HCT116 (cell line): ENCODE data around the gene PDK2.

Experiments used
- CEBPB ChIP-seq: IDR thresholded peaks from 2 replicates; pipeline ENCODE4 v1.6.1; 2012; ENCODE audit warnings: low read depth
- ELF1 ChIP-seq: IDR thresholded peaks from 2 replicates; pipeline ENCODE4 v1.6.1; 2012; ENCODE audit warnings: low read depth, borderline replicate concordance
- EZH2 ChIP-seq: fragments of 200-600 bp; sonication (generic); IDR thresholded peaks from 2 replicates; pipeline ENCODE4 v1.6.1; 2017; ENCODE audit warnings: antibody characterized with exemption, mixed run types
- EZH2phosphoT487 ChIP-seq: fragments of 200-600 bp; IDR thresholded peaks from 2 replicates; pipeline ENCODE4 v1.6.1; 2018; ENCODE audit warnings: antibody characterized with exemption, borderline replicate concordance
- POLR2A ChIP-seq: IDR thresholded peaks from 2 replicates; pipeline ENCODE4 v1.7.0; 2011; ENCODE audit warnings: borderline replicate concordance; ENCODE audit not compliant: insufficient read depth, insufficient read length; ENCODE audit errors: extremely low read depth
- POLR2AphosphoS5 ChIP-seq: IDR thresholded peaks from 2 replicates; pipeline ENCODE4 v1.6.1; 2011; ENCODE audit warnings: mild to moderate bottlenecking, low read depth, low read length, moderate library complexity
- TF ChIP-seq, protein P1 (sequence below), 3 experiments: fragments of 200-600 bp in 1 of 3; sonication (generic) in 1 of 3; IDR thresholded peaks in 2 of 3; conservative IDR thresholded peaks in 1 of 3; 2 replicates each; pipeline ENCODE4 v1.5.1; 2012 to 2017; ENCODE audit warnings: low read depth in 2 of 3, low read length in 2 of 3, antibody characterized with exemption in 1 of 3, borderline replicate concordance in 1 of 3, control low read depth in 1 of 3, mild to moderate bottlenecking in 1 of 3, mixed read lengths in 1 of 3, mixed run types in 1 of 3, moderate library complexity in 1 of 3; ENCODE audit not compliant: insufficient read depth in 1 of 3
- TF ChIP-seq, protein P2 (sequence below): IDR thresholded peaks from 2 replicates; pipeline ENCODE4 v1.6.1; 2012
- TF ChIP-seq, protein P3 (sequence below): IDR thresholded peaks from 2 replicates; pipeline ENCODE4 v1.6.1; 2012; ENCODE audit warnings: low read depth

DNA sequence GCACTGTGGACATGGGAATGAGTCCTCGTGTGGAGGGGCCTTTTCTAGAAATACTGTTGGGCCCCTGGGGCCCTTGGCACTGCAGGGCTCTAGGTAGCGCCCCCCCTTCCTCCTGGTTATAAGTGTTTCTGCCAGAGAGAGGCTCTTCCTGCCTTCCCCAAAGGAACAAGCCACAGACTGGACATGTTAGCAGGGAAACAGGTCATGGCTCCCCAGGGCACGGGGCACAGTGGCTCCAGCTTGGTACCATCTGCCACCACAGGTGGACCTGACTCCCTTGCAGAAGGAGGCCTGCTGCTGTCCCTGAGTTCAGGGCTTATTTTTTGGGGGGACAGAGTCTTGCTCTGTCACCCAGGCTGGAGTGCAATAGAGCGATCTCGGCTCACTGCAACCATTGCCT, 8.8 kb downstream of the PDK2 start:
- TF ChIP-seq POLR2A (no peak), POLR2AphosphoS5 (no peak), EZH2 (no peak), EZH2phosphoT487 (no peak), CEBPB (no peak), ELF1 (no peak)
- TF ChIP-seq, protein P1, sequence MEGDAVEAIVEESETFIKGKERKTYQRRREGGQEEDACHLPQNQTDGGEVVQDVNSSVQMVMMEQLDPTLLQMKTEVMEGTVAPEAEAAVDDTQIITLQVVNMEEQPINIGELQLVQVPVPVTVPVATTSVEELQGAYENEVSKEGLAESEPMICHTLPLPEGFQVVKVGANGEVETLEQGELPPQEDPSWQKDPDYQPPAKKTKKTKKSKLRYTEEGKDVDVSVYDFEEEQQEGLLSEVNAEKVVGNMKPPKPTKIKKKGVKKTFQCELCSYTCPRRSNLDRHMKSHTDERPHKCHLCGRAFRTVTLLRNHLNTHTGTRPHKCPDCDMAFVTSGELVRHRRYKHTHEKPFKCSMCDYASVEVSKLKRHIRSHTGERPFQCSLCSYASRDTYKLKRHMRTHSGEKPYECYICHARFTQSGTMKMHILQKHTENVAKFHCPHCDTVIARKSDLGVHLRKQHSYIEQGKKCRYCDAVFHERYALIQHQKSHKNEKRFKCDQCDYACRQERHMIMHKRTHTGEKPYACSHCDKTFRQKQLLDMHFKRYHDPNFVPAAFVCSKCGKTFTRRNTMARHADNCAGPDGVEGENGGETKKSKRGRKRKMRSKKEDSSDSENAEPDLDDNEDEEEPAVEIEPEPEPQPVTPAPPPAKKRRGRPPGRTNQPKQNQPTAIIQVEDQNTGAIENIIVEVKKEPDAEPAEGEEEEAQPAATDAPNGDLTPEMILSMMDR (IDR thresholded peaks at IDR 0.05 in 2 of 3, conservative IDR thresholded peaks at IDR 0.05 in 1 of 3; ENCODE audit: borderline replicate concordance in 1 of 3, insufficient read depth in 1 of 3, low read depth in 2 of 3, low read length in 2 of 3), result no peak
- TF ChIP-seq, protein P2, sequence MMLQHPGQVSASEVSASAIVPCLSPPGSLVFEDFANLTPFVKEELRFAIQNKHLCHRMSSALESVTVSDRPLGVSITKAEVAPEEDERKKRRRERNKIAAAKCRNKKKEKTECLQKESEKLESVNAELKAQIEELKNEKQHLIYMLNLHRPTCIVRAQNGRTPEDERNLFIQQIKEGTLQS, result no peak
- TF ChIP-seq, protein P3, sequence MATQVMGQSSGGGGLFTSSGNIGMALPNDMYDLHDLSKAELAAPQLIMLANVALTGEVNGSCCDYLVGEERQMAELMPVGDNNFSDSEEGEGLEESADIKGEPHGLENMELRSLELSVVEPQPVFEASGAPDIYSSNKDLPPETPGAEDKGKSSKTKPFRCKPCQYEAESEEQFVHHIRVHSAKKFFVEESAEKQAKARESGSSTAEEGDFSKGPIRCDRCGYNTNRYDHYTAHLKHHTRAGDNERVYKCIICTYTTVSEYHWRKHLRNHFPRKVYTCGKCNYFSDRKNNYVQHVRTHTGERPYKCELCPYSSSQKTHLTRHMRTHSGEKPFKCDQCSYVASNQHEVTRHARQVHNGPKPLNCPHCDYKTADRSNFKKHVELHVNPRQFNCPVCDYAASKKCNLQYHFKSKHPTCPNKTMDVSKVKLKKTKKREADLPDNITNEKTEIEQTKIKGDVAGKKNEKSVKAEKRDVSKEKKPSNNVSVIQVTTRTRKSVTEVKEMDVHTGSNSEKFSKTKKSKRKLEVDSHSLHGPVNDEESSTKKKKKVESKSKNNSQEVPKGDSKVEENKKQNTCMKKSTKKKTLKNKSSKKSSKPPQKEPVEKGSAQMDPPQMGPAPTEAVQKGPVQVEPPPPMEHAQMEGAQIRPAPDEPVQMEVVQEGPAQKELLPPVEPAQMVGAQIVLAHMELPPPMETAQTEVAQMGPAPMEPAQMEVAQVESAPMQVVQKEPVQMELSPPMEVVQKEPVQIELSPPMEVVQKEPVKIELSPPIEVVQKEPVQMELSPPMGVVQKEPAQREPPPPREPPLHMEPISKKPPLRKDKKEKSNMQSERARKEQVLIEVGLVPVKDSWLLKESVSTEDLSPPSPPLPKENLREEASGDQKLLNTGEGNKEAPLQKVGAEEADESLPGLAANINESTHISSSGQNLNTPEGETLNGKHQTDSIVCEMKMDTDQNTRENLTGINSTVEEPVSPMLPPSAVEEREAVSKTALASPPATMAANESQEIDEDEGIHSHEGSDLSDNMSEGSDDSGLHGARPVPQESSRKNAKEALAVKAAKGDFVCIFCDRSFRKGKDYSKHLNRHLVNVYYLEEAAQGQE, result no peak
